GM19239 (cell line): ENCODE results near the gene TPT1.
"Not testable (repeated sequence)": the region's sequence is repeated elsewhere in the genome, so short reads cannot be mapped to it uniquely, and the experiment has no call there.

Experiments
- DNase-seq: peaks from one replicate; pipeline ENCODE4 v3.0.0; 2011; ENCODE audit warnings: low spot score; ENCODE audit not compliant: insufficient read length
- FAIRE-seq: peaks from 2 replicates; lab custom pipeline; 2011; peaks lifted over from hg19 to GRCh38; lab: Jason Lieb, UNC

TPT1 gene

GRCh38 chr13:45341034-45341798 lies at the start of gene TPT1:
Gene TPT1 (minus strand): TSS chr13:45341183. CDS start chr13:45341069, 114 bp downstream.
- FAIRE-seq (peak; percentile 84), DNase-seq (peak; percentile 90)

- not testable (repeated sequence) for DNase-seq, FAIRE-seq
Observed at GRCh38 chr13:45390348-45390747, 49.4 kb upstream of the TPT1 start.

- DNase-seq = no peak
- no peak for FAIRE-seq
Observed at GRCh38 chr13:45388664-45389063, 47.7 kb upstream of the TPT1 start.

DNA sequence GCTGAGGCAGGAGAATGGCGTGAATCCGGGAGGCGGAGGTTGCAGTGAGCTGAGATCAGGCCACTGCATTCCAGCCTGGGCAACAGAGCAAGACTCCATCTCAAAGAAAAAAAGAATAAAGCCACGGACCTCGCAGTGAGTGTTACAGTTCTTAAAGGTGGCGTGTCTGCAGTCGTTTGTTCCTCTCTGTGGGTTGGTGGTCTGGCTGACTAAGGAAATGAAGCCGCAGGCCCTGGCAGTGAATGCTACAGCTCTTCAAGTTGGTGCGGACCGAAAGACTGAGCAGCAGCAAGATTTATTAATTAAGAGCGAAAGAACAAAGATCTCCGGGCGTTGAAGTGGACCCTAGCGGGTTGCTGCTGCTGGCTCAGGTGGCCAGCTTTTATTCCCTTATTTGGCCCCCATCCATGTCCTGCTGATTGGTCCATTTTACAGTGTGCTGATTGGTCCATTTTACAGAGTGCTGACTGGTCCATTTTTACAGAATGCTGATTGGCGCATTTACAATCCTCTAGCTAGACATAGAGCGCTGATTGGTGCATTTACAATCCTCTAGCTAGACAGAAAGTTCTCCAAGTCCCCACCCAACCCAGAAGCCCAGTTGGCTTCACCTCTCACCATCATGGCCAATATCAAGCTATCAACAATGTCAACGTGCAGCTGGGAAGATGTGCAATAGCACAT lies 46.1 kb upstream of the TPT1 start:
- not testable (repeated sequence) for FAIRE-seq, DNase-seq

- no peak for DNase-seq
- FAIRE-seq = no peak
Observed at GRCh38 chr13:45385907-45386553, 45.0 kb upstream of the TPT1 start.

GRCh38 chr13:45385320-45385719 lies 44.3 kb upstream of the TPT1 start:
- no peak for DNase-seq
- FAIRE-seq = no peak

GRCh38 chr13:45384474-45385174 lies 43.6 kb upstream of the TPT1 start:
- no peak for DNase-seq

DNA sequence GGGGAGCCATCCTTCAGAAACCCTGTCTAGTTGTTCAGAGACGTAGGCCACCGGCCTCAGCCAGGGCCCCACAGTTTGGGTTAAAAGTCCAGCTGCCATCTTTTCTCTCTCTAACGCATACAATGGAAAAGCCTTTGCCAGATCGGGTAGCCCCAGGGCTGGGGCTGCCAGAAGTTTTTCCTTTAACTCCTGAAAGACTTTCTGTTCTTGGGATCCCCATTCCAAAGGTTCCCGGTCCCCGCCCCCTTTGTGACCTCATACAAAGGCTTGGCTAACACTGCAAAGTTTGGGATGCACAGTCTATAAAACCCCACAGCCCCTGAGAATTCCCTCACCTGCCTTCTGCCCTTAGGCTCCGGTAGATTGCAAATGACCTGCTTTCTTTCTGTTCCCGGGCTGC lies 41.8 kb upstream of the TPT1 start:
- FAIRE-seq, DNase-seq: not testable (repeated sequence)

More at GRCh38 chr13:45384474-45385174, 43.6 kb upstream of the TPT1 start:
- FAIRE-seq = no peak

DNA sequence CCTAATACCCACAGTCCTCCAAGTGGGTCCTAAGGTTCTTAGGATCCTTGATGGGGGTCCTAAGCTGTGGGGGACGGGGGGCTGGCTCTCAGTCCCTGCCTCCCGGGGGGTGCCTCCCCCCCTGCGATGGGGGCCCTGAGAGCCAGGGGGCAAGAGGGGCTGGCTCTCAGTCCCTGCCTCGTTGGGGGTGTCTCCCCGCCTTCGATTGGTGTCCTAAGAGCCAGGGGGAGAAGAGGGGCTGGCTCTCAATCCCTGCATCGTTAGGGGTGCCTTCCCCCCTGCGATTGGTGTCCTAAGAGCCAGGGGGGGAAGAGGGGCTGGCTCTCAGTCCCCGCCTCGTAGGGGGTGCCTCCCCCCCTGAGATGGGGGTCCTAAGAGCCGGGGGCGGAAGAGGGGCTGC lies 40.2 kb upstream of the TPT1 start:
- FAIRE-seq = no peak

DNA sequence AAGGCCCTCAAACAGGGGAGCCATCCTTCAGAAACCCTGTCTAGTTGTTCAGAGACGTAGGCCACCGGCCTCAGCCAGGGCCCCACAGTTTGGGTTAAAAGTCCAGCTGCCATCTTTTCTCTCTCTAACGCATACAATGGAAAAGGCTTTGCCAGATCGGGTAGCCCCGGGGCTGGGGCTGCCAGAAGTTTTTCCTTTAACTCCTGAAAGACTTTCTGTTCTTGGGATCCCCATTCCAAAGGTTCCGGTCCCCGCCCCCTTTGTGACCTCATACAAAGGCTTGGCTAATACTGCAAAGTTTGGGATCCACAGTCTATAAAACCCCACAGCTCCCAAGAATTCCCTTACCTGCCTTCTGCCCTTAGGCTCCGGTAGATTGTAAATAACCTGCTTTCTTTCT lies 39.7 kb upstream of the TPT1 start:
- DNase-seq, FAIRE-seq: not testable (repeated sequence)

More for the DNA sequence above, 40.2 kb upstream of the TPT1 start:
- DNase-seq = no peak

DNA sequence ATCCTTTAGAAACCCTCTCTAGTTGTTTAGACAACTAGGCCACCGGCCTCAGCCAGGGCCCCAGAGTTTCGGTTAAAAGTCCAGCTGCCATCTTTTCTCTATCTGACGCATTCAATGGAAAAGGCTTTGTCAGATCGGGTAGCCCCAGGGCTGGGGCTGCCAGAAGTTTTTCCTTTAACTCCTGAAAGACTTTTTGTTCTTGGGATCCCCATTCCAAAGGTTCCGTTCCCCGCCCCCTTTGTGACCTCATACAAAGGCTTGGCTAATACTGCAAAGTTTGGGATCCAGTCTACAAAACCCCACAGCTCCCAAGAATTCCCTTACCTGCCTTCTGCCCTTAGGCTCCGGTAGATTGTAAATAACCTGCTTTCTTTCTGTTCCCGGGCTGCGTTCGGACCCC lies 38.5 kb upstream of the TPT1 start:
- not testable (repeated sequence) for DNase-seq
- peak; percentile 64 for FAIRE-seq

DNA sequence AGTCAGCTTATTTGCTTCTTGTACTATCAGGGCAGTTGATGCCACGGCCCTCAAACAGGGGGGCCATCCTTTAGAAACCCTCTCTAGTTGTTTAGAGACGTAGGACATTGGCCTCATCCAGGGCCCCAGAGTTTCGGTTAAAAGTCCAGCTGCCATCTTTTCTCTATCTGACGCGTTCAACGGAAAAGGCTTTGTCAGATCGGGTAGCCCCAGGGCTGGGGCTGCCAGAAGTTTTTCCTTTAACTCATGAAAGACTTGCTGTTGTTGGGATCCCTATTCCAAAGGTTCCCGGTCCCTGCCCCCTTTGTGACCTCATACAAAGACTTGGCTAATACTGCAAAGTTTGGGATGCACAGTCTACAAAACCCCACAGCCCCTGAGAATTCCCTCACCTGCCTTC lies 37.8 kb upstream of the TPT1 start:
- not testable (repeated sequence) for DNase-seq, FAIRE-seq

GRCh38 chr13:45377314-45377713 lies 36.3 kb upstream of the TPT1 start:
- FAIRE-seq, DNase-seq: not testable (repeated sequence)

DNA sequence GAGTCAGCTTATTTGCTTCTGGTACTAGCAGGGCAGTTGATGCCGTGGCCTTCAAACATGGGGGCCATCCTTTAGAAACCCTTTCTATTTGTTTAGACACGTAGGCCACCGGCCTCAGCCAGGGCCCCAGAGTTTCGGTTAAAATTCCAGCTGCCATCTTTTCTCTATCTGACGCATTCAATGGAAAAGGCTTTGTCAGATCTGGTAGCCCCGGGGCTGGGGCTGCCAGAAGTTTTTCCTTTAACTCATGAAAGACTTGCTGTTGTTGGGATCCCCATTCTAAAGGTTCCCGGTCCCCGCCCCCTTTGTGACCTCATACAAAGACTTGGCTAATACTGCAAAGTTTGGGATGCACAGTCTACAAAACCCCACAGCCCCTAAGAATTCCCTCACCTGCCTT lies 35.7 kb upstream of the TPT1 start:
- not testable (repeated sequence) for DNase-seq, FAIRE-seq

- DNase-seq = no peak
Observed at GRCh38 chr13:45374917-45375316, 33.9 kb upstream of the TPT1 start.

GRCh38 chr13:45373162-45373547 lies 32.2 kb upstream of the TPT1 start:
- FAIRE-seq = no peak
- DNase-seq = no peak

More at GRCh38 chr13:45374917-45375316, 33.9 kb upstream of the TPT1 start:
- FAIRE-seq = no peak

GRCh38 chr13:45372189-45373161 lies 31.5 kb upstream of the TPT1 start:
- FAIRE-seq = no peak

GRCh38 chr13:45370922-45371406 lies 30.0 kb upstream of the TPT1 start:
- DNase-seq = peak; percentile 56
- no peak for FAIRE-seq

More at GRCh38 chr13:45372189-45373161, 31.5 kb upstream of the TPT1 start:
- no peak for DNase-seq

- DNase-seq (no peak), FAIRE-seq (no peak)
Observed at GRCh38 chr13:45369116-45369515, 28.1 kb upstream of the TPT1 start.
